Hematopoietic multipotent progenitor cell treated with erythropoietin and hydrocortisone succinate and interleukin-3 and kit ligand, for 15 days (in vitro differentiated cells): ENCODE data around the gene FBXO38.

Experiments
- DNase-seq: peaks from one replicate; pipeline ENCODE4 v3.0.0-alpha.2; 2015; ENCODE audit warnings: low spot score

FBXO38 gene

DNA sequence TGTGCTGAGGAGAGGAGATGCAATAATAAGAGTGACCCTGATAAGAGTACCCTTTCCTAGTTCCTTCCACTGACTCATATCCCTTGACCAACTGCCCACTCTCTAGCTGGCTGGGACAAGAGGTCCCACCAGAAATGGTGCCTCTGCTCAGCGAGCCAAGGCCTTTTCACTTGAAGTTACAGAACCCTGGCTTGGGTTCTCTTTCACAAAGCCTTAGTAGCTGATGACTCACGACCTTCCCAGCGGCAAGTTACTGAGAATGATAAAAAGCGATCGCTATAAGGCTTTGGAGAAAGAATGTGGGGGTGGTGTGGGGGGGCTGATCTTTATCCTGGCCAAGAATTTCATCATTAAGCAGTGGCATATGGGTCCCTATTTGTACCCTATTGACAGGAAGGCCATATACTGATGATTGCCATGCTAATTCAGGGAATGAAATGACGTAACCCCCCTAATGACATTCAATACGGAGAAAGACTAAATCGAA lies 90.3 kb downstream of the FBXO38 start:
- no peak for DNase-seq

DNA sequence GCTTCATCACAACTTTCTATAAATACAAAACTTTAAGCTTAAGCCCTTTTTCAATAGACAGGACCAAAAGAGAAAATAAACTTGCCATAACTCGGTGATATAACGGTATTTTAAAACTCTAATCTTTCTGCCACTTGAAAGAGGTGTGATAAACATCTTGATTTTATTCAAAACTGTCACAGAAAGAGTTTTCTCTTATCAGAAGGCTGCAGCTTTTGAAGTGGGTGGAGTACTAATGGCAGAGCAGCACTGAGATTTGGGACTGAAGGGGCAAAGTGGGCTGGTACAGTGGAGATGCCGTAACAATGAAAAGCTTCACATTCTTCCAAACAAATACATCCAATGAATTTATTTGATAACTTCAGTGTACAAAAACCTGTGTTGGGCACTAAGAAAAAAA lies 92.5 kb downstream of the FBXO38 start:
- DNase-seq = no peak

DNA sequence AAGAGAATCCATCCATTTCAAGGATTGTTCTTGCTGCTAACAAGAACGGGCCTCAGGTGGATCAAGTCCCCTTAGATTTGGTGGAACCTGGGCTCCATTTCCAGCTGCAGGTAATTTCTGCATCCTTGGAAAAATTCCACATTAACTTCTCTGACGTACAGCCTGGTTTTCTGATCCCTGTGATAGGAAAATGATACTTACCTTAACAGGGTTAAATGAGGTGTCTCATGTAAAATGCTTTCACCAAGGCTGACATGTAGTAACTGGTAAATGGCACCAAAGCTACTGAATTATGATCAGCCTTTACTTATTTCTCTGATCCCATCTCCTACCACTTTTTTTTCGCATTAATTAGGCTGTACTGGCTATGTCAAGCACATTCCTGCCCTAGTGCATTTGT lies 93.7 kb downstream of the FBXO38 start:
- no peak for DNase-seq

DNA sequence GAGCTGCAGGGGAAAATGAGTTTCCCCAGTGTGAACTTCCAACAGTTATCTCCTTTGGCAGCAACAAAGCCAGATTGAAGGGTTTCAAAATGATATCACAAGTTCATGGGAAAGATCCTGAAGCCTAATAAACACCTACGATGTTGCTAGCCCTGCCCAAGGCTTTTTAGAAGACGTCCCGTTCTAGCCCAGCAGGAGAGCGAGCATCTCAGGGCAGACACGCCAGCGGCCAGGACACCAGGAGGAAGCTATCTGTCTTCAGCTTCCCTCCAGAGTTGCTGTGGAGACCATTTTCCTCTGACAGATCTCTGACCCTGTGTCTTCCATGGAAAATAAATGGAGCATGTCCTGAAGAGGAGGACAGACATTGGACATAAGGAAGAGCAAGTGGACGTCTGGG lies 98.4 kb downstream of the FBXO38 start:
- no peak for DNase-seq

GRCh38 chr5:148482697-148483462 lies 99.1 kb downstream of the FBXO38 start:
- DNase-seq = peak; percentile 53

GRCh38 chr5:148483750-148484149 lies 100.0 kb downstream of the FBXO38 start:
- no peak for DNase-seq

DNA sequence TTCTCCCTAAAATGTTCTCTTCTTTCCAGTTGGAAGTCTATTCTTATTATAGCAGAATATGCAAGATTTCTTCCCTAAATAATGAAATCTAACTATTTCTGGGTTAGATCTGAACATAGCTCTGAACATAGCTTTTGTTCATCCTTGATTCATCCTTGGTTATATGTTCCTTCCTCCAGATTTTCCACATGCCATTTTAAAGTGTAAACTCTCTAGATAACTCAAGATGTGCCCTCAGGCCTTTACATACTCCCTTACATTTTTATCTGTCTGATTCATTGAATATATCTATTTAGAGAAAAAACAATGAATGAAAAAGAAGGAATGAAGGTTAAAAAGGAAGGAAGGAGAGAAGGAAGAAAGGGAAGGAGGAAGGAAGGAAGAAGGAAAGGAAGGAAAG lies 100.9 kb downstream of the FBXO38 start:
- DNase-seq = no peak

DNA sequence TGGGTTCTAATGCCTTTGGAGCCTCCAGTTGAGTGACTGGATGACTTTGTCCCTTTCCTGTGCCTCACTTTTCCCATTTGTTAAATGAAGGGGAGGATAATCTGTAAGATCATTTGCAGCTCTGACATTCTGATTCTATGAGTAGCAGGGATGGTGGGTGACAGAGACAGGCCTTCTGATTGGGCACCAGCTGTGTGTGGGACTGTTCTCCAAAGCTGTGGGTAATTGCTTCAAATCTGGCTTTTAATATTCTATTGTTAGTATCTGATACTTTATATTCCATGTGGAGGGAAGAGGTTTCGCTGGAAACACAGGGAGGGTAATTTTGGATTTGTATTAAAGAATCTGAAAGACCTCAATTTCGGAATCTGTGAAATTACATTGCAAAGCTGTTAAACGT lies 102.7 kb downstream of the FBXO38 start:
- DNase-seq = no peak

DNA sequence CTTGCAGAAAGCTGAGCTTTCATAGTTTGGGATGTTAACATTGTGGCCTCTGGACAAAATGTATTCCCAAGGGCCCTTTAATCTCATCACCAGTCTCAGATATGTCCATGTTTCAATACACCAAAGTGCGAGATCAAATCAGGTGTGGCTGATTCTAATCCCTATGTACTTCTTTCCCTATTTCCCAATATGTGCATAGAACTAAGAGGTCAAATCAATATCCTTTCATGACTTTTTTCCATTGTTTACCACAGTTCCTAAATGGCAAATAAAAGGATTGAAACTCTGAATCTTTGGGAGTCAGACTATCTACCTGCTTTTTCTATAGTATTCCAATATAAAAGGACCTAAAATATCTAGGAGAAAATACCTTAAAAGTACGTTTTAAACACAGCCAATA lies 105.0 kb downstream of the FBXO38 start:
- DNase-seq = no peak

GRCh38 chr5:148491015-148491792 lies 107.4 kb downstream of the FBXO38 start:
- DNase-seq = no peak

DNA sequence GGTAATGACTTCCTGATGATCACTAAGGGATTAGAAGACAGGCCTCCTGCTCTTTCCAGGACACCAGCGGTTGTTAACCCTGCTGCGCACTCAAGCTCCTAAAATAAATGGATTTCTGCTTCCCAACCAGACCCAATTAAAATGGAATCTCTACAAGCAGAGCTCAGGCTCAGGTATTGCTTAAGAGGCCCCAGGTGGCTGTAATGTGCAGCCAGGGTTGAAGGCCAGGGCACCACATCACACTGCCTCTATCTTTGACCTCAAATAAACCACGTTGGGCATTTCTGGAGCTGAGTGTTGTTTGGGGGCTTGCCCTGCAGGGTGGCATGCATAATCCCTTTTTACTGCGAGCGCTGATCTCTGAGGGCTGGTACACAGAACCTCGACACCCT lies 108.0 kb downstream of the FBXO38 start:
- no peak for DNase-seq

GRCh38 chr5:148492351-148492750 lies 108.6 kb downstream of the FBXO38 start:
- no peak for DNase-seq
